Skeletal muscle satellite cell (primary cell): ENCODE measurements around the gene HDAC5.
"Not testable (repeated sequence)": the region's sequence is repeated elsewhere in the genome, so short reads cannot be mapped to it uniquely, and the experiment has no call there.

Source experiments
- H3K27me3 ChIP-seq: 2 replicates; pipeline ENCODE4 v1.7.0; 2013; ENCODE audit warnings: low read length; ENCODE audit not compliant: control insufficient read depth, insufficient read depth
- H3K36me3 ChIP-seq: 2 replicates; pipeline ENCODE4 v1.7.0; 2013; ENCODE audit warnings: mild to moderate bottlenecking, control low read depth, low read length; ENCODE audit not compliant: insufficient read depth
- H3K4me1 ChIP-seq: 2 replicates; pipeline ENCODE4 v1.7.0; 2013; ENCODE audit warnings: low read length; ENCODE audit not compliant: control insufficient read depth, insufficient read depth
- H3K4me2 ChIP-seq: 2 replicates; pipeline ENCODE4 v1.7.0; 2013; ENCODE audit warnings: mild to moderate bottlenecking, low read length
- H3K4me3 ChIP-seq: 2 replicates; pipeline ENCODE4 v1.7.0; 2013; ENCODE audit warnings: low read length
- H3K9ac ChIP-seq: 2 replicates; pipeline ENCODE4 v1.7.0; 2013; ENCODE audit warnings: mild to moderate bottlenecking, low read depth, low read length, moderate library complexity
- H3K9me3 ChIP-seq: replicated peaks from 2 replicates; pipeline ENCODE4 v1.7.0; 2013; ENCODE audit warnings: mild to moderate bottlenecking, control low read depth, low read length

HDAC5 gene

GRCh38 chr17:44106801-44107200 lies 16.6 kb downstream of the HDAC5 start:
- no peak overlapping the region for H3K4me2 ChIP-seq
- H3K36me3 ChIP-seq: no peaks in the 10 kb centered on the region
- H3K9ac ChIP-seq: no peak overlapping the region
- no peak overlapping the region for H3K4me3 ChIP-seq
- H3K4me1 ChIP-seq: peaks cover 55% of the 10 kb centered on the region
- no peaks in the 10 kb centered on the region for H3K27me3 ChIP-seq
- H3K9me3 ChIP-seq: no peaks in the 10 kb centered on the region

- Histone ChIP-seq H3K27me3 (no peaks in the 10 kb centered on the region), H3K36me3 (no peaks in the 10 kb centered on the region), H3K4me3 (no peak overlapping the region), H3K4me1 (peaks cover 53% of the 10 kb centered on the region), H3K9ac (peak overlapping the region; percentile 5), H3K4me2 (no peak overlapping the region), H3K9me3 (no peaks in the 10 kb centered on the region)
Observed at GRCh38 chr17:44105941-44106340, 17.5 kb downstream of the HDAC5 start.

DNA sequence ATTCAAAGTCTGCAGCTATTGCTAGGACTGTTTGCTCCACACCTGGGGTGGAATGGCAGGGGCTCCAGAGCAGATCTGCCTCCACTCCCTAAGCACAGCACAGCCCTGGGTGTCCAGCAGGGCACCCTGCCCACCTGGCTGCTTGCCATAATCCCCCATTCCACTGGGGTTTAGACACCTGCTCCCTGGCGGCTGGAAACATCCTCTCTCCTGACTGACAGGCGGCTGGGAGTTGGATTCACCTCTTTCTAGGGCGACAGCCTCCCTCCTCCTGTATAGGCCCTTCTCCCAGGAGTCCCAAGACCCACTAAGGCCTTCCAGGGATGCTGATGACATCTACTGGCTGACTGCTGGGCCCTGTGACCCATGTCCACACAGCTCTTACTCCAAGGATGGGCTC lies 18.0 kb downstream of the HDAC5 start:
- no peaks in the 10 kb centered on the region for H3K36me3 ChIP-seq
- H3K27me3 ChIP-seq: no peaks in the 10 kb centered on the region
- H3K4me1 ChIP-seq: peaks cover 49% of the 10 kb centered on the region
- no peak overlapping the region for H3K4me3 ChIP-seq
- no peak overlapping the region for H3K4me2 ChIP-seq
- H3K9me3 ChIP-seq: no peaks in the 10 kb centered on the region
- peak overlapping the region; percentile 5 for H3K9ac ChIP-seq

DNA sequence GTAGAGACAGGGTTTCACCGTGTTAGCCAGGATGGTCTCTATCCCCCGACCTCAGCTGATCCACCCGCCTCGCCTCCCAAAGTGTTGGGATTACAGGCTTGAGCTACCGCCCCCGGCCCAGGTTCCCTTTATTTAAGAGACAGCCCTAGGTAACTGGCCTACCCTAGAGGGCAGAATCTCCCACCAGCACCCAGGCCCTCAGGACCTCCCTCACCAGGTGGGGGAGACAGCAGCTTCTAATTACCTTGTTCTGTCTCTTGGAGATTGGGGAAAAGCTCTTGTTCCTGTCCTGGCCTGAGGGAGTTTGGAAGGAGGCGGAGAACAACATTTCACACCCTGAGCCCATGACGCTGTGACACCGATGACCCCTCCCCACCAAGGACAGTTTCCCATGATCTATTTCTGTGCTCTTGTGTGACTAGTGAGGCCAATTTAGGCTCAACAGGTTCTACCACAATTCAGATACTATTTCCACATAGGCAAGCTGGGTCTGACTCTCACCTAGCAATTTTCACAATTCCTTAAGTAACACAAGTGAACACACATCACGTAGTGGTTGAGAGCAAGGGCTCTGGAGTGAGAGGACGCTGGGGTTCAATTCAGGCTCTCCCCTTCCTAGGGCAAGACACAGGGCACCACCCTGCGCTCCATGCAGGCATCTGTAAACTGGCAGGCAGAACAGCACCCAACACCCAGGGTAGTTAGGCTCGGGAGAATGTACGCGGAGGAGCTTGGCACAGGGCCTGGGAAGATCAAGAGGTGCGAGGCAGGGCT lies 20.4 kb downstream of the HDAC5 start:
- H3K27me3 ChIP-seq: no peaks in the 10 kb centered on the region
- H3K4me1 ChIP-seq: peaks cover 28% of the 10 kb centered on the region
- H3K36me3 ChIP-seq: no peaks in the 10 kb centered on the region
- H3K9ac ChIP-seq: no peak overlapping the region
- no peaks in the 10 kb centered on the region for H3K9me3 ChIP-seq
- no peak overlapping the region for H3K4me2 ChIP-seq
- H3K4me3 ChIP-seq: no peak overlapping the region

DNA sequence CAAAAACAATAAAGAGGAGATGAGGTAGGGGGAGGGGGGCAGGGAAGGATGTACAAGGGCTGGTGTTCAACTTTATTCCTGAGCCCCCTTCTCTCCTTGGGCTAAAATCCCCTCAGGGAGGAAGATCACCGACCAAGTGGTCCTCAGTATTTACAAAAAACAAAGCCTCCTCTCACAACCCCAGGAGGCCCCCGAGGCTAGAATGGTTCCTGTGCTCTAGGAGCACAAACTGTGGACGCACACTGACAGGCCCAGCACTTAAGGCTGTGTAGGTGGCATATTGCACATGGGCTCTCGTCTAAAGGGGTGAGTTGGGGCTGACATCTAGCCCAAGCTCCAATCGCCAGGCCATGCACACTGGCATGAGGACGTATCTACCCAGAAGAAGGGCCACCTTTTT lies 21.6 kb downstream of the HDAC5 start:
- not testable (repeated sequence) for H3K36me3 ChIP-seq, H3K9me3 ChIP-seq, H3K9ac ChIP-seq, H3K4me3 ChIP-seq, H3K27me3 ChIP-seq, H3K4me2 ChIP-seq
- H3K4me1 ChIP-seq: peaks cover 29% of the 10 kb centered on the region

DNA sequence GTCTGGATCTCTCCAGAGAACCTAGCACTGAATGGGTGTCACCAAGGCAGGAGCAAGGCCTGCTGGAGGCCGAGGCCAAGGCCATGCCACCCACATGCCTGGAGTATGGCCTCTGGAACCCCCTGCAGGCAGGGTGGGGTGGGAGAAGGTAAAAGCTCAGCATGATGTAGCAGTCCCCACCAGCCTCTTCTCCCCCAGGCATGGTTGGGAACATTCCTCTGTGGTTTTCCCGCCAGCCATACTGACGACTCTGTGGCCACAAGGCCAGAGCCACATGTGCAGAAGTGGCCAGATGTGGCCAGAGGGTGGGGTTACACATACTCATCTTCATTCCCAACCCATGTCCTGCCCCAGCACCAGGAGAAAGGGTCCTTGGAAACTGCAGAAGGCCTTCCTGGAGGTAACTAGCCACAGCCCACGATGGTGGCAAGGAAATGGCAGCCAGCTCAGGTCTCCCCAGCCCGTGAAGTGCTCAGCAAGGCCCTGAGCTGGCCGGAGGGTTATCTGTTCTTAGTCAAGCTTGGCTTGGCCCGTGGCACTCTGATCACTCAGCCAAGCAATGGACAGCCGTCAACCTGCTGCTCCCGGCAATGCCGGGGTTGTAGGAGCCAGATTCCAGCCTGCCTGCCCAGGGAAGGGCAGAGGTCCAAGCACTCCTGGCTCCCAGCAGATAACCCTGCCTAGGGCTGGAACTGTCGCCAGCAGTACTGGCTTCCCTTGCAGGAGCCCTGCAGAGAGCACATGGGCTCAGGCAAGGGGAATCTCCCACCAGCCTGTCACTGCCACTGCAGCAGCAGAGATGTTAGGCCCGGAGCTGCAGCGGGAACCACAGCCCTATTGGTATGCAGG lies 26.1 kb downstream of the HDAC5 start:
- H3K9ac ChIP-seq: peak overlapping the region; percentile 88
- peaks cover 4% of the 10 kb centered on the region for H3K36me3 ChIP-seq
- no peak overlapping the region for H3K4me3 ChIP-seq
- no peaks in the 10 kb centered on the region for H3K9me3 ChIP-seq
- H3K27me3 ChIP-seq: no peaks in the 10 kb centered on the region
- peaks cover 50% of the 10 kb centered on the region for H3K4me1 ChIP-seq
- no peak overlapping the region for H3K4me2 ChIP-seq

DNA sequence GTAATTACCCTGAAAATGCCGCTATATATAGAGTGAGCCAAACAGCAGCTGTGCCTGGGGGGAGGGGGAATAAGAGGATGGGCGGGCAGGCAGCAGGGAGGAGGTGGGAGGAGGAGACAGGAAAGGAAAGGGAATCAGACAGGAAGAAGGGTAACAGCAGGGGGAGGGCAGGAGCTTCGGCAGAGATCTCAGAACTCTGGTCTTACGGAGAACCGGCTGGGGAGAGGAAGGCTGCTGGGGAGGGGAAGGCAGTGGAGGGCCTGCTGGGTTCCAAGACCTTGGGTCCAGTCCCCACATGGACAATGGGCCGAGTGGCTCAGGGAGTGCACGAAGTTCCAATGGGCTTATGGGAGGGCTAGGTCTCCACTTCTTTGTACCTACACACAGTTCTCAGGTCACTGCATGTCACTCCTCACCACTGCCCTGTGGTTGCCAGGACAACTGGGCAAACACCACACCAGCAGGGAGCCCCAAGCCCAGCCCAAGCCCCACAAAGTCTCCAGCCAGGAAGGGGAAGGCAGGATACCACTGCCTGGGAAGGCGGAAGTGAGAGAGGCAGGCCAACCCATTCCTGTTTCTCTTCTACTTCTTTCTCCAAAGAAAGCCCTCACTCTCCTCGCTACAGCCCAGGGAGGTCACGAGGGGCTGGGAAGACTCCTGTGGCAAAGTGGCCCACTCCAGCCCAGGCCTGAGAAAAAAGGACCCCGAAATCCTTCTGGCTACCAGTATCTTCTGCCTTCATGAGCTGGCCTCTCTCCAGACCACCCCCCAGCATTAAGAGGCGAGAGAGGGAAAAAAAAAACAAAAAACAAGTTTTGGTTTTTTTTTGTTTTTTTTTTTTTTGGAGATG lies 27.6 kb downstream of the HDAC5 start:
- H3K4me3 ChIP-seq: peak overlapping the region; percentile 63
- peaks cover 4% of the 10 kb centered on the region for H3K36me3 ChIP-seq
- H3K27me3 ChIP-seq: no peaks in the 10 kb centered on the region
- H3K4me1 ChIP-seq: peaks cover 43% of the 10 kb centered on the region
- peak overlapping the region; percentile 88 for H3K9ac ChIP-seq
- H3K9me3 ChIP-seq: no peaks in the 10 kb centered on the region
- peak overlapping the region; percentile 93 for H3K4me2 ChIP-seq

DNA sequence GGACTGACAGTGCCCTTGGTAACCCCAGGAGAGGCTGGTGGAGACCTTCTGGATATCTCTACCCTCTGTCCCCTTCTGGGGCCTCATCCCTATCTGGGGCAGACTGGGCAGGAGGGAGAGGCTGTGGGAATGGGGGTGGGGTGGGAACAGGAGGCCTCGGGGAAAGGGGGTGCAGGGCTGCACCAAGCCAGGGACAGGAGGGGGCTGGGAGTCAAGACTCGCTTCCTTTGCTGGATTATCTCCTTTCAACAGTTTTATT lies 28.1 kb downstream of the HDAC5 start:
- Histone ChIP-seq H3K4me3 (peak overlapping the region; percentile 19), H3K9me3 (no peaks in the 10 kb centered on the region), H3K27me3 (no peaks in the 10 kb centered on the region), H3K36me3 (peaks cover 4% of the 10 kb centered on the region), H3K4me2 (peak overlapping the region; percentile 93), H3K9ac (peak overlapping the region; percentile 61), H3K4me1 (peaks cover 43% of the 10 kb centered on the region)

DNA sequence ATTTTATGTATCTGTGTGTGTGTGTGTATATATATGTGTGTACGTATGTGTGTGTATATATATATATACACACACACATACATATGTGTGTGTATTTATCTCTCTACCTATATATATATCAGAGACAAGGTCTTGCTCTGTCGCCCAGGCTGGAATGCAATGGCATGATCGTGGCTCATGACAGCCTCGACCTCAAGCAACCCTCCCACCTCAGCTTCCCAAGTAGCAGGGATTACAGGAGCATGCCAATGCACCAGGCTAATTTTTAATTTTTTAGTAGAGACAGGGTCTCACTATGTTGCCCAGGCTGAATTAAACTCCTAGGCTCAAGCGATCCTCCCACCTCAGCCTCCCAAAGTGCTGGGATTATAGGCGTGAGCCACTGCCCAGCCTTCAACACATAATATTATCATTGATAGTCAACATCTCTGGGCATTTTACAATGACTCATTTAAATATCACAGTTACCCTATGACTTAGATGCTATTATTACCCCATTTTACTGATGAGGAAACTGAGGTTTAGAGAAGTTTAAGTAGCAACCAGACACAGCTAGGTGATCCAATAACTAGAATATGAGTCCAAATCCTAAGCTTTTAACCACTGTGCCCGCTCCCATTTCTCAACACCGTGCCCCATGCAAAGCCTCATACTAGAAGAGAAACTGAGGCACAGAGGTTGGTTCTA lies 28.6 kb downstream of the HDAC5 start:
- H3K4me3 ChIP-seq: peak overlapping the region; percentile 19
- H3K4me1 ChIP-seq: peaks cover 43% of the 10 kb centered on the region
- peaks cover 4% of the 10 kb centered on the region for H3K36me3 ChIP-seq
- peak overlapping the region; percentile 61 for H3K9ac ChIP-seq
- H3K9me3 ChIP-seq: no peaks in the 10 kb centered on the region
- H3K27me3 ChIP-seq: no peaks in the 10 kb centered on the region
- H3K4me2 ChIP-seq: peak overlapping the region; percentile 93

DNA sequence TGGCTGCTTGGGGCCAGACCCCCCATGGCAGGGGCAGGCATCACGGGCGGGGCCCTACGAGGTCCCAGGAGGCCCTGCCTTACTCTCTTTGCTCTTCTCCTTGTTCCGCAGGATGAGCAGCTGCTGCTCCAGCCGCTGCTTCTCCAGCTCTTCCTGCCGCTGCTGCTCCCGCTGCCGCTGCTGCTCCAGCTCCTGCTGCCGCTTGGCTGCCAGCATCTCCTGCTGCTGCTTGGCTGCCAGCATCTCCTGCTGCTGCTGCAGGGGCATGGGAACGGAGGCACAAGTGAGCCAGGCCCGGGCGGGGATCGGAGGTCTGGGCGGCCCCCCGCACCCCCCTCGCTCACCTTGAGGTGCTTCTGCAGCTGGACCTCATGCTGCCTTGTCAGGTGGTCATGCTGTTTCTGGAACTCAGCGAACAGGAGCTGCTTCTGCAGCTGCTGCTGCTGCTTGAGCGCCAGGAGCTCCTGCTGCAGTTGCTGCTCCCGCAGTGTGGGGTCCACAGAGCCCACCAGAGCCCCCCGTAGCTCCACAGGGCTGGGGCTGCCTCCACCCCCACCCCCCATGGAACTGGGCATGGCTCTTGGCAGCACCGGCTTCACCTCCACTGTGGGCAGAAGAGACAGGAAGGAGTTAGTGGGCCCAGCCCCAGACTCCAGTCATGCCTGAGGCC lies 30.1 kb downstream of the HDAC5 start:
- H3K4me3 ChIP-seq: no peak overlapping the region
- H3K27me3 ChIP-seq: no peaks in the 10 kb centered on the region
- no peaks in the 10 kb centered on the region for H3K9me3 ChIP-seq
- peaks cover 43% of the 10 kb centered on the region for H3K4me1 ChIP-seq
- peaks cover 4% of the 10 kb centered on the region for H3K36me3 ChIP-seq
- H3K9ac ChIP-seq: no peak overlapping the region
- H3K4me2 ChIP-seq: no peak overlapping the region
